Activated CD4-positive, alpha-beta T cell treated with anti-CD3 and anti-CD28 coated beads, Interleukin-2, amount 50 U/mL, for 1 hour (primary cell): Measurements from ENCODE around the gene KREMEN2.

Experiments
- DNase-seq: peaks from one replicate; pipeline ENCODE4 v3.0.0-alpha.2; 2020

KREMEN2 gene

GRCh38 chr16:2980227-2981176, 16.4 kb downstream of the KREMEN2 start, which contains the start of gene PKMYT1:
PKMYT1 (minus strand) TSS chr16:2980446; CDS start chr16:2979657, 789 bp downstream.
- DNase-seq, result peak; percentile 93

- DNase-seq, result no peak
Observed at GRCh38 chr16:2981177-2981898, 17.3 kb downstream of the KREMEN2 start.

GRCh38 chr16:2981899-2982250, 17.8 kb downstream of the KREMEN2 start:
- DNase-seq, result no peak

GRCh38 chr16:2982402-2982801, 18.3 kb downstream of the KREMEN2 start:
- no peak for DNase-seq

- DNase-seq, result peak; percentile 55
Observed at GRCh38 chr16:2983706-2984136, 19.6 kb downstream of the KREMEN2 start.

- no peak for DNase-seq
Observed at GRCh38 chr16:2985462-2985861, 21.4 kb downstream of the KREMEN2 start.

- DNase-seq, result no peak
Observed at GRCh38 chr16:2985893-2986355, 21.8 kb downstream of the KREMEN2 start.

- no peak for DNase-seq
Observed at GRCh38 chr16:2986623-2987188, 22.6 kb downstream of the KREMEN2 start.

- no peak for DNase-seq
Observed at GRCh38 chr16:2987286-2987685, 23.2 kb downstream of the KREMEN2 start.

GRCh38 chr16:2987833-2988232, 23.8 kb downstream of the KREMEN2 start:
- DNase-seq, result no peak

- no peak for DNase-seq
Observed at GRCh38 chr16:2988590-2989099, 24.6 kb downstream of the KREMEN2 start.

GRCh38 chr16:2990891-2991290, 26.8 kb downstream of the KREMEN2 start:
- no peak for DNase-seq

- DNase-seq, result no peak
Observed at GRCh38 chr16:2991566-2992261, 27.6 kb downstream of the KREMEN2 start.

GRCh38 chr16:2992383-2993081, 28.5 kb downstream of the KREMEN2 start:
- no peak for DNase-seq

- DNase-seq, result no peak
Observed at GRCh38 chr16:2996298-2996697, 32.2 kb downstream of the KREMEN2 start.

GRCh38 chr16:2999929-3000328, 35.9 kb downstream of the KREMEN2 start:
- DNase-seq, result no peak

GRCh38 chr16:3000540-3000939, 36.5 kb downstream of the KREMEN2 start:
- no peak for DNase-seq

GRCh38 chr16:3001316-3001715, 37.2 kb downstream of the KREMEN2 start:
- DNase-seq, result no peak

- DNase-seq, result peak; percentile 94
Observed at GRCh38 chr16:3003582-3004270, 39.7 kb downstream of the KREMEN2 start.

- DNase-seq, result no peak
Observed at GRCh38 chr16:3004319-3004718, 40.2 kb downstream of the KREMEN2 start.

GRCh38 chr16:3004781-3005284, 40.8 kb downstream of the KREMEN2 start:
- DNase-seq, result no peak
